ENCODE results near the gene GALNT7. TPM values are rescaled to one million over a fixed set of nuclear protein-coding genes. Genes with fewer than 3 reads are reported as not detected.

GALNT7 gene
- total RNA-seq, 2 donors from 2014 or later, result 10.1 to 12.8 TPM

DNA sequence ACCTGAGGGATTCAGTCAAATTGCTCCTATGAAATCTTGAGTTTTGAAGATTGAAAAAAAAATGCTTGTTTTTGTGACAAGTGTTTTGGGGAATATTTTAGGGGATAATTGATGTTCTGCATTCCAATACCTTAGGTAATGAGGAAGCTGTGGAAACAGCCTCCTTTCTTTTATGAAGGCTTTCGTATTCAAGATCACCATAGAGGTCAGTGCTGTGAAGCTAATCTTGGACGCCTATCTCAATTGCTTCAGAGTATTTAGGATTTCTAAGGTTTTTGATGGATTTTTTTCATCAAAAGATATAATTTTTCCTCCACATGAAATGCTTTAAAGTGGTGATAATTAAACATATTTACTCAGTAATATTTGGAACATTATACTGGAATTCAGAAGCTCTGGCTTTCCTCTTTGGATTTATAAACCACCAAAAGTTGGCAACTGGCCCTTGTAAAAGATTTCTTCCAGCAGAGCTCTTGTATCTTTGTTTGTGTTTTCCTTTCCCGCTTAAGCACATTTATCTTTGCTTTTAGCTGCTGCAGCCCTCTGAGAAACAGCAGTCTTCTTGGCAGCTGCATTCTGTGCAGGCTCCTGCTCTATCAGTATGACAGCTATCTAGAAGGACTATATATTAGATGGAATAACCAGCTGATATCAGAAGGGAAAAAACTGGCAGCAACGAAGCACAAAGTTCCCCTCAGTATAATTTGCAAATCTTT is 101.9 kb downstream of the GALNT7 start:
- no peak for DNase-seq

DNA sequence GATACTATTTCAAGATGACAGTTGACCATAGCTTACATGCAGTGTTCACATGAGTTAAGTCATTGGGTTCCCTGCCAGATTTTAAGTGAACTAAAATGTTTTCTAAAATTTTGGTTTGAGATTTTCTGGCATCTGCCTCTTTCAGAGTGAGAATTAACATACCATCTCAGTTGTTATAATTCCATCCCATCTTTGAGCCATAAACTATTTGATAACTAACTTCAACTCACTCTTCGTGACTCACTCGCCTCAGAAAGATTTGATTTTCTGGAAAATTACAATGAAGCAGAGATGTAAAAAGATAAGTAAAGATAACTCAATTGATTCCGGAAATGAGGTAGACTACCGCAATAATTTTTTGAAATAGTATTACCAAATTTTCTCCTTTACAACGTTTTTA is 103.7 kb downstream of the GALNT7 start:
- Mint-ChIP-seq H3K4me3 (no peak overlapping the region), H3K27ac (no peak overlapping the region), H3K27me3 (ENCODE audit: low read depth) (no peaks in the 10 kb centered on the region), H3K9me3 (no peaks in the 10 kb centered on the region), H3K36me3 (ENCODE audit: insufficient read depth in 2 of 2) (peaks cover 0 to 4% of the 10 kb centered on the region in 2 donors), H3K4me1 (ENCODE audit: low read depth) (no peaks in the 10 kb centered on the region)
- ATAC-seq (replicated peaks in 1 of 2) (no peak), DNase-seq (no peak)

More for the DNA sequence above, 101.9 kb downstream of the GALNT7 start:
- peaks cover 0 to 4% of the 10 kb centered on the region in 2 donors for H3K36me3 Mint-ChIP-seq (ENCODE audit: insufficient read depth in 2 of 2)
- ATAC-seq (replicated peaks in 1 of 2), result no peak
- H3K27ac Mint-ChIP-seq, result no peak overlapping the region
- no peak overlapping the region for H3K4me3 Mint-ChIP-seq
- H3K9me3 Mint-ChIP-seq, result no peaks in the 10 kb centered on the region
- H3K4me1 Mint-ChIP-seq (ENCODE audit: low read depth), result no peaks in the 10 kb centered on the region
- H3K27me3 Mint-ChIP-seq (ENCODE audit: low read depth), result no peaks in the 10 kb centered on the region

DNA sequence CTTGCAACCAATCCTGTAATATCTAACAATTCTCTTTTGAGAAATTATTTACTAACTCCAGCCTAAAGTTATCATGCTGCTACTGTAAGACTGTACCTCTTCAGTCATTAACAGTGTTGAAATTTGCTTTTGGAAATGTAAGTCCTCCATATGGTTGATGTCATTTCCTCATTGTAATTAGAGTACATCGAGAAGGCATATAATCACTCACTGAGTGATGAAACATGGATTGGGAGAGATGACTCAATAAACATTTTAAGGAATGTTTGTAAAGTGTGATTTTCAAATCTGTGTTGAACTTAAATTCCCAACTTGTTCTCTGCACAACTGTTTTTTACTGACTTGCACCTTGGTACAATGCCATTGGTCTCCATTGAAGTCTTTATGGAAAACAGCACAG is 104.4 kb downstream of the GALNT7 start:
- H3K27ac Mint-ChIP-seq, result no peak overlapping the region
- peaks cover 0 to 4% of the 10 kb centered on the region in 2 donors for H3K36me3 Mint-ChIP-seq (ENCODE audit: insufficient read depth in 2 of 2)
- no peaks in the 10 kb centered on the region for H3K9me3 Mint-ChIP-seq
- H3K4me1 Mint-ChIP-seq (ENCODE audit: low read depth), result no peaks in the 10 kb centered on the region
- DNase-seq (no peak), ATAC-seq (replicated peaks in 1 of 2) (no peak)
- no peak overlapping the region for H3K4me3 Mint-ChIP-seq
- H3K27me3 Mint-ChIP-seq (ENCODE audit: low read depth), result no peaks in the 10 kb centered on the region

DNA sequence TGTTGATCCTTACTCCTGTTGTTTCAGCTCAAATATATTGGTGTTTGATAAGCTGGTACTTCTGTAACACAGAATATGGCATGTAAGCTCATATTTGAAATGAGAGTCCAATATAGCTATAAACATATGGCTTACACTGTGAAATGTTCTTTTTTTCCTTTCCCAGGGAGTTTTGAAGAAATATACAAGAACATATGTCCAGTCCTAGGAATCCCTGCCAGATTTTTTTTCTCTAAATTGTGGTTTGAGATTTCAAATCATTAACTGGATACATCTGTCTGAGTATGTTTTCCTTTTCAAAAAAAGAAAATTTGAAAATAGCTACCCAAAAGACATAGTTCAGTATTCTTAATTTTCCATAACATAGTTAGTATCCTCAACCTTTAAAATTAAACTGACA is 105.3 kb downstream of the GALNT7 start:
- no peak for DNase-seq
- Mint-ChIP-seq H3K27me3 (ENCODE audit: low read depth) (no peaks in the 10 kb centered on the region), H3K27ac (no peak overlapping the region), H3K9me3 (no peaks in the 10 kb centered on the region), H3K36me3 (ENCODE audit: insufficient read depth in 2 of 2) (peaks cover 0 to 4% of the 10 kb centered on the region in 2 donors), H3K4me1 (ENCODE audit: low read depth) (no peaks in the 10 kb centered on the region), H3K4me3 (no peak overlapping the region)
- no peak for ATAC-seq (replicated peaks in 1 of 2)

DNA sequence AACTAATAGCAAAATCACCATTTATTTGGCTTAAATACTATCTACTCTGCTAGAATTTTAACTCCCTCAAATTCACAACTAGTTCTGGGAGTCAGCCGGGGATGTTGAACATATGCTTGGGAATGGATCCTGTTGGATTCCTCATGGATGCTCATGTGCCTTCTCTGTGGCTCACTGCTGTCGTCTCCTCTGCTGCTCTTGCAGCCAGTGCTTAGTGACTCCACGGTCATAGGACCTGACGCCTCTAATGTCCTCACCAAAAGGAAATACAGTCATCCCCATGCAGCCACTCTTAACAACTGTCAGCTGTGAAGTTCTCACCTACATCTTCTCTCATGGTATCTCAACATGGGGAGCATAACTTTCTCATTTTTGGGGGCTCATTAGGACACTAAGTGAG is 106.1 kb downstream of the GALNT7 start:
- H3K4me1 Mint-ChIP-seq (ENCODE audit: low read depth), result no peaks in the 10 kb centered on the region
- H3K9me3 Mint-ChIP-seq, result no peaks in the 10 kb centered on the region
- H3K36me3 Mint-ChIP-seq (ENCODE audit: insufficient read depth in 2 of 2), result peaks cover 0 to 4% of the 10 kb centered on the region in 2 donors
- ATAC-seq (replicated peaks in 1 of 2) (no peak), DNase-seq (no peak)
- H3K4me3 Mint-ChIP-seq, result no peak overlapping the region
- H3K27ac Mint-ChIP-seq, result no peak overlapping the region
- H3K27me3 Mint-ChIP-seq (ENCODE audit: low read depth), result no peaks in the 10 kb centered on the region

DNA sequence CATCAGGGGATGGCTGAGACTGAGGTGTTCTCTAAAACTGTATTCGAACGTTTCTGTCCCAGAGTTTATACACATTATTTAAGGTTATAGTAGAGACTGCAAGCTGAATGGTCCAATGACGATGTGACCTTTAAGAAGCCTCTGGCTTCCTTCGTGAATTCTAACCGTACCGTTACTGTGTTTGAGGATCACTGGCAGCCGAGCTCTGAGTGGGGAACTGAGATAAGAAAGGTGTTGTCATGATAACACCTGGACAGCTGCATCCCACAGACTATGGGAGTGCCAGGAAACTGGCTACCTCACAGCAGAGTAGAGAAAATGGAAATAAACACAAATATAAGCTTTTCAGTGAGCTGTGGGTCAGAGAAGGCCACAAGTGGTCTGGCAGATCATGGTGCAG is 106.5 kb downstream of the GALNT7 start:
- Mint-ChIP-seq H3K4me1 (ENCODE audit: low read depth) (no peaks in the 10 kb centered on the region), H3K27ac (no peak overlapping the region)

DNA sequence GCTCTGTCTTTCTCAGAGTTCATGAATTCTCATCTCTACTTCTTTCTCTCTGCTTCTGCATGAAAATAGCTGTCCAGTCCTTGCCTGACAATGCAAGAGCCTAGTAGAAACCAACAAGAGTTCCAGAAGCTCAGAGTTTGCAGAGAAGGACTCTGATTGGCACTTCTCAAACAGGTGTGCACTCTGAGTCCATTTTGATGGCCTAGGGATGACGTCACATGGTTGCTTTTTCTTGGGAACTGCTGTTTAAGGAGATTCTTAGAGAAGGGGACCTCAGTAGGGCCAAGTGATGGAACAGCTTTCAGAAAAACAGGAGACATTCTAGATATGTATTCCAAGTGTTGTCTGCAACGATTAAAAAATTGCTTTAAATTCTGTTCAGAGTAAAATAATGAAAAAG is 108.7 kb downstream of the GALNT7 start:
- DNase-seq, result no peak
- Mint-ChIP-seq H3K4me1 (ENCODE audit: low read depth) (peaks cover 8% of the 10 kb centered on the region), H3K9me3 (no peaks in the 10 kb centered on the region), H3K27me3 (ENCODE audit: low read depth) (no peaks in the 10 kb centered on the region), H3K4me3 (no peak overlapping the region), H3K36me3 (ENCODE audit: insufficient read depth in 2 of 2) (peaks cover 0 to 4% of the 10 kb centered on the region in 2 donors), H3K27ac (no peak overlapping the region)
- ATAC-seq (replicated peaks in 1 of 2), result no peak

More for the DNA sequence above, 106.5 kb downstream of the GALNT7 start:
- H3K4me3 Mint-ChIP-seq, result no peak overlapping the region
- H3K36me3 Mint-ChIP-seq (ENCODE audit: insufficient read depth in 2 of 2), result peaks cover 0 to 4% of the 10 kb centered on the region in 2 donors
- H3K27me3 Mint-ChIP-seq (ENCODE audit: low read depth), result no peaks in the 10 kb centered on the region
- DNase-seq, result no peak
- no peak for ATAC-seq (replicated peaks in 1 of 2)
- H3K9me3 Mint-ChIP-seq, result no peaks in the 10 kb centered on the region

DNA sequence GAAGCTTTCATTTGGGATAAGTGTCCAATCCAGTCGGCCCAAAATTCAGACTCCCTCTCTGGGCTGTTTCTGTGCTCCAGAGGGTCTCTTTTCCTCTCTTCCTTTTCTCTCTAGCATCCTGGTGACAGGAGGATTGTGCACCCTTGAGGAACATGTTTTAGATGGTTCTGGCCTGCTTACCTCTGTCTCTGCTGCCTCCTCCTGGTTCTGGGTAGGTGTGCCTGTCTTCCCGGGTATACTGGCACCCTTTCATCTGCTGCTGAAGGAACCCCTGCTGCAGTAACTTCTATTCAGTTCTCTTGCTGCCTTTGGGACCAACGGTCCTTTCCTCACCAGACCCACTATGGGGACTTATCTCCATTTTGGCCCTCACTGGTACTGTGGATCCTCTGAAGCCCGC is 112.4 kb downstream of the GALNT7 start:
- H3K4me1 Mint-ChIP-seq (ENCODE audit: low read depth), result peaks cover 8% of the 10 kb centered on the region
- no peaks in the 10 kb centered on the region for H3K27me3 Mint-ChIP-seq (ENCODE audit: low read depth)
- ATAC-seq (replicated peaks in 1 of 2) (peak in 1 of 2 donors; percentile 31), DNase-seq (no peak)
- peaks cover 0 to 4% of the 10 kb centered on the region in 2 donors for H3K36me3 Mint-ChIP-seq (ENCODE audit: insufficient read depth in 2 of 2)
- no peak overlapping the region for H3K27ac Mint-ChIP-seq
- H3K9me3 Mint-ChIP-seq, result no peaks in the 10 kb centered on the region
- H3K4me3 Mint-ChIP-seq, result peak overlapping the region in 1 of 2 donors; percentile 46

DNA sequence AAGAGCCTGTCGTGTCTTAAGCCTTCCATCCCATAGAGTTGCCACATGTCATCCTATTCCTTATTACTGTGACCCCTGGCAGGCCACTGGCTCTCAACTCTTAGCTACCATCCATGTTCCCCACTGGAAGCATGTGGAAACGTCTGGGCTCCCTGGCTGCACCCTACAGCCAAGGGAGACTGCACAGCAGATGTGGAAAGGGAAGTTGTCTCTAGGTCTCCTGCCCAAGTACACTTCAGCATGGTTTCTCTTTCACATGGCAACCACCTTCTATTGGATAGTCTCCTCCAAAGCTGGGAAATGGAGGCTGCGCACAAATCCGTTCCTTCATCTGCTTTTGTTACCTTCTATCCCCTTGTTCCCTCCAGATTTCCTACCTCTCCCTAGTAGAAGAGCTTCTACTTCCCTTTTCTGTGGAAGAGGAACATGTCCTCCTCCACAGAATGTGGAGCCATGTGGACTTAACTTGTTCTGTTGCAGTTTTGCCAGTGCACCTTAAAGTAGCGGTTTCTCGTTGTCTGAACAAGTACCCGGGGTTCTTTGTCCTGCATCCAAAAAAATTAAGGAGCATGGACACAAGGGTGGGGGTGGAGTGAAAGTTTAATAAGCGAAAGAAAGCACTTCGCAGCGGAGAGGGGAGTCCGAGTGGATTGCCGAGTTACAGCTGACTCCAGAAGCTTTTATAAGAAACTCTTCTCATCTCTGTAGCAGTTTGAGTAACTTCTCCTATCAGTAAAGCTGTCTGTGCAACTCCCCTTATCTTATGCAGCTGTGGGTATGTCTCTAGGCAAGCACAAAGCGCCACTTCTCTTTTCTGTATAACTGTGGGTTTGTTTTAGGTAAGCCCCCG is 113.0 kb downstream of the GALNT7 start:
- ATAC-seq (replicated peaks in 1 of 2), result no peak
- peak overlapping the region in 1 of 2 donors; percentile 46 for H3K4me3 Mint-ChIP-seq
- H3K27me3 Mint-ChIP-seq (ENCODE audit: low read depth), result no peaks in the 10 kb centered on the region

DNA sequence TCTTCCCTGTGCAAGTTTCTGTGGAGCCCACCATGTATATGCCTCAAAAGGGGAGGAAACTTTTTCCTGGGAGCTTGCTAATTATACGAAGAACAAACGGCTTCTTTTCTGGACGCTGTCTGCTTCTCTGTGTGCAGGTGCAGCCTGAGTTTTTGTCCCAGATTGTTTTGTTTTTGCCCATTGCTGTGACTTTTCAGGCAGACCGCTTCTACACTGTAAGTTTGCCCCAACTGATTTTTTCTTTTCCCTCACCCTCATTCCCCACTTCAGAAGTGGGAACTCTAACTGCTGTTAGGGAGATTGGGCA is 113.6 kb downstream of the GALNT7 start:
- peak overlapping the region in 1 of 2 donors; percentile 46 for H3K4me3 Mint-ChIP-seq
- no peak for DNase-seq
- peaks cover 8% of the 10 kb centered on the region for H3K4me1 Mint-ChIP-seq (ENCODE audit: low read depth)
- H3K27ac Mint-ChIP-seq, result no peak overlapping the region
- H3K9me3 Mint-ChIP-seq, result no peaks in the 10 kb centered on the region
- H3K27me3 Mint-ChIP-seq (ENCODE audit: low read depth), result no peaks in the 10 kb centered on the region
- no peak for ATAC-seq (replicated peaks in 1 of 2)
- H3K36me3 Mint-ChIP-seq (ENCODE audit: insufficient read depth in 2 of 2), result peaks cover 0 to 8% of the 10 kb centered on the region in 2 donors

More for the DNA sequence above, 113.0 kb downstream of the GALNT7 start:
- H3K9me3 Mint-ChIP-seq, result no peaks in the 10 kb centered on the region
- H3K36me3 Mint-ChIP-seq (ENCODE audit: insufficient read depth in 2 of 2), result peaks cover 0 to 5% of the 10 kb centered on the region in 2 donors
- DNase-seq, result no peak
- peaks cover 8% of the 10 kb centered on the region for H3K4me1 Mint-ChIP-seq (ENCODE audit: low read depth)
- no peak overlapping the region for H3K27ac Mint-ChIP-seq

DNA sequence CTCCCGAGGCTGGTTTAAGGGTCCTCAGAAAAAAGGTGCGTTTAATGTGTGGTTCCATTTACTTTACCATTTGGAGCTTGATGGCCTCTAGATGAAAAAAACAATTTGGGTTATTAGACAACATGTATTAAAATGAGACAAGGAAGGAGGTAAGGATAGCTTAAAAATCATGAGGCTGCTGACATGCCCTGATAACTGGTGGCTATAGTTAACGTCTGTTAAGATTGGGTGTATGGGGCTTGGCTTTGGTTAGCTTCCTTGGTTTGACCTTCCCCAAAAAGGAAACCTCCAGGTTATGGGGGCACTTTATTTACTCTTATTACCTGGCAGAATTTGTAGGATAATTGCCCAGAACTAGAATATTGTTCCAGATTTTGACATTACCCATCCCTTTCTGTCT is 114.0 kb downstream of the GALNT7 start:
- Mint-ChIP-seq H3K27me3 (ENCODE audit: low read depth) (no peaks in the 10 kb centered on the region), H3K9me3 (no peaks in the 10 kb centered on the region), H3K4me1 (ENCODE audit: low read depth) (peaks cover 8% of the 10 kb centered on the region), H3K27ac (no peak overlapping the region), H3K36me3 (ENCODE audit: insufficient read depth in 2 of 2) (peaks cover 0 to 9% of the 10 kb centered on the region in 2 donors), H3K4me3 (no peak overlapping the region)
- ATAC-seq (replicated peaks in 1 of 2) (no peak), DNase-seq (no peak)

DNA sequence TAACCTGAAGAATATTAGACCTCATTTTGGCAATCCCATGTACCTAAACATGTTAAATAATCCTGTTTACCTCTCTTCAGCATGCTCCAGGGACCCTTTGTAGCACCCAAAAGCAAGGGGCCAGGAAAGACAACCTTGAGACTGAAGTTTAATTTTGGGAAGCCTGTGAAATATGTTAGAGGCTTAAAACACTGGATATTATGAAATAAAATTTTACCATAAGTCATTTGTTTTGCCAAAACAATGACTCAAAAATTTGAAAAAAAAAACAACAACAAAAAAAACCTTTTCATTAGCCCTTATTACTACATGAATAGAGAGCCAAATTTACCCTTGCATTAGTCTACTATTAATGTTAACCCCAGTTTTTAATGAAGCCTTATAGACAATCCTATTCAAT is 115.9 kb downstream of the GALNT7 start:
- H3K27ac Mint-ChIP-seq, result no peak overlapping the region
- DNase-seq (no peak), ATAC-seq (replicated peaks in 1 of 2) (no peak)
- no peak overlapping the region for H3K4me3 Mint-ChIP-seq
- H3K9me3 Mint-ChIP-seq, result no peaks in the 10 kb centered on the region
- peaks cover 22% of the 10 kb centered on the region for H3K4me1 Mint-ChIP-seq (ENCODE audit: low read depth)
- no peaks in the 10 kb centered on the region for H3K27me3 Mint-ChIP-seq (ENCODE audit: low read depth)
- peaks cover 2 to 9% of the 10 kb centered on the region in 2 donors for H3K36me3 Mint-ChIP-seq (ENCODE audit: insufficient read depth in 2 of 2)

DNA sequence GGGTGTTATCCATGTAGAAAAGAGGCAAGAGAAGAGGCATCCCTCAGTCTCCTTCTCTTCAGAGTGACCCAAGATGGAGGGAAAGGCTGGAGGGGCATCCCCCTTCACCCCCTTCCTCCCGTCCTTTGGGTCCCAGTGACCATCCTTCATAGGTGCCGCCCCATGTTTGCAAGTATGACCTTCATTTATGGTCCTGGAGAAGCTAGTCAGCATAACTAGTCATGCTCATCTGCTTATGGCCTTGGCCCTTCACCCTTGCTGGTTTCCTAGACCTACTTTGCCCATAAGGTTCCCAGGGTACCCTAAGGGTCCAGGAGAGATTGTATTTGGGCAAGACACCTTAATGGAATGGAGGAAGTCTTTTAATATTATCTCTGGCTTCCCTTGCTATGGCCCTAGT is 118.9 kb downstream of the GALNT7 start:
- H3K4me1 Mint-ChIP-seq (ENCODE audit: low read depth), result peaks cover 26% of the 10 kb centered on the region
- no peaks in the 10 kb centered on the region for H3K27me3 Mint-ChIP-seq (ENCODE audit: low read depth)
- H3K36me3 Mint-ChIP-seq (ENCODE audit: insufficient read depth in 2 of 2), result peaks cover 2 to 9% of the 10 kb centered on the region in 2 donors
- no peak overlapping the region for H3K27ac Mint-ChIP-seq
- DNase-seq (no peak), ATAC-seq (replicated peaks in 1 of 2) (no peak)
- H3K9me3 Mint-ChIP-seq, result no peaks in the 10 kb centered on the region
- no peak overlapping the region for H3K4me3 Mint-ChIP-seq

Measured in activated T-cell treated with anti-CD3 and anti-CD28 coated beads, Interleukin-2, amount 50 U/mL, for 72 hours (primary cell).